Measurements from ENCODE around the gene CFAP20DC. TPM values are rescaled to one million over a fixed set of nuclear protein-coding genes. Genes with fewer than 3 reads are reported as not detected.

Gene CFAP20DC
- total and polyA plus RNA-seq, 2 of the 8 experiments (the other 6 are each of a cell fraction or from before 2014, with no cell fraction given), result 2.2 to 2.8 TPM

DNA sequence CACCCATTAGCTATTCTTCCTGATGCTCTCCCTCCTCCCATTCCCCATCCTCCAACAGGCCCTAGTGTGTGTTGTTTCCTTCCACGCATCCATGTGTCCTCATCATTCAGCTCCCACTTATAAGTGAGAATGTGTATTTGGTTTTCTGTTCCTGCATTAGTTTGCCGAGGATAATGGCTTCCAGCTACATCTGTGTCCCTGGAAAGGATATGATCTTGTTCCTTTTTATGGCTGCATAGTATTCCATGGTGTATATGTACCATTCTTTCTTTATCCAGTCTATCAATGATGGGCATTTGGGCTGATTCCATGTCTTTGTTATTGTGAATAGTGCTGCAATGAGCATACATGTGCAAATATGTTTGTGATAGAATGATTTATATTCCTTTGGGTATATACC lies 56.3 kb downstream of the CFAP20DC start:
- Histone ChIP-seq H3K23ac (ENCODE audit: insufficient read length) (no peak overlapping the region), H2BK12ac (ENCODE audit: low read depth, low read length) (no peak overlapping the region), H3K4me2 (ENCODE audit: insufficient read depth in 1 of 2, low read depth in 2 of 2, low read length in 2 of 2) (no peak overlapping the region), H4K8ac (ENCODE audit: extremely low read depth, insufficient read depth, low read length) (no peak overlapping the region), H2BK120ac (replicated peaks; ENCODE audit: low read depth, low read length) (no peak overlapping the region), H3K14ac (ENCODE audit: insufficient read length) (no peak overlapping the region), H4K91ac (replicated peaks; ENCODE audit: insufficient read length, low read length) (no peak overlapping the region), H3K9ac (replicated peaks in 1 of 4; ENCODE audit: extremely low read depth in 1 of 4, low read depth in 3 of 4, low read length in 3 of 4) (no peak overlapping the region), H3K56ac (replicated peaks; ENCODE audit: insufficient read length, low read depth, low read length) (no peak overlapping the region), H2BK5ac (ENCODE audit: low read depth, low read length) (no peak overlapping the region), H2AK5ac (ENCODE audit: low read depth, low read length) (no peak overlapping the region), H3K79me1 (ENCODE audit: low read depth, low read length) (no peaks in the 10 kb centered on the region), H2AFZ (ENCODE audit: low read length) (no peak overlapping the region), H3K79me2 (ENCODE audit: control insufficient read depth in 1 of 2, insufficient read depth in 2 of 2, low read length in 2 of 2) (no peaks in the 10 kb centered on the region), H3K36me3 (ENCODE audit: control insufficient read depth in 2 of 4, insufficient read depth in 4 of 4, low read length in 3 of 4) (no peaks in the 10 kb centered on the region), H3K4me3 (ENCODE audit: extremely low read depth in 1 of 4, insufficient read depth in 2 of 4, low read depth in 3 of 4, low read length in 4 of 4) (no peak overlapping the region), H4K20me1 (replicated peaks in 1 of 2; ENCODE audit: control insufficient read depth in 1 of 2, insufficient read depth in 2 of 2, low read length in 2 of 2) (no peaks in the 10 kb centered on the region), H3K9me3 (ENCODE audit: insufficient read depth in 2 of 2, low read depth in 1 of 2, low read length in 1 of 2) (no peaks in the 10 kb centered on the region), H3K23me2 (ENCODE audit: low read depth, low read length) (no peaks in the 10 kb centered on the region), H3K18ac (ENCODE audit: extremely low read depth, low read length) (no peak overlapping the region), H2BK15ac (ENCODE audit: low read length) (no peak overlapping the region), H4K5ac (ENCODE audit: insufficient read length, low read depth, low read length) (no peak overlapping the region), H2BK20ac (ENCODE audit: low read length) (no peak overlapping the region), H3K4ac (replicated peaks; ENCODE audit: insufficient read length, low read depth, low read length) (no peak overlapping the region), H3K27me3 (replicated peaks in 1 of 4; ENCODE audit: control insufficient read depth in 3 of 4, extremely low read depth in 1 of 4, insufficient read depth in 3 of 4, low read length in 3 of 4) (peaks cover 0 to 1% (median 0%) of the 10 kb centered on the region in 4 experiments; a peak in 1 of 7 replicates), H3K27ac (ENCODE audit: low read depth, low read length) (no peak overlapping the region), H3K4me1 (replicated peaks in 1 of 4; ENCODE audit: control insufficient read depth in 3 of 4, insufficient read depth in 4 of 4, low read length in 3 of 4) (no peaks in the 10 kb centered on the region)
- TF ChIP-seq BACH1 (IDR thresholded peaks at IDR 0.05; ENCODE audit: low read length), result no peak
- TF ChIP-seq POLR2AphosphoS5 (IDR thresholded peaks at IDR 0.05; ENCODE audit: low read depth, low read length), result no peak
- DNase-seq (ENCODE audit: low read depth in 1 of 2, low spot score in 2 of 2), result no peak
- CTCF ChIA-PET (ENCODE audit: partially characterized antibody), result interaction anchor here (1.0 to 3.1 kb wide), 5 partner anchors 59 to 864 kb away, joined by 3 to 19 read pairs (median 3); no protein-coding TSS in a partner anchor
- 97% methylated on average over 2 of the region's 2 CpGs; no CpG with 5 or more reads in 1 of the 2 experiments for WGBS, 2 experiments (ENCODE audit: extremely low coverage in 1 of 2, insufficient coverage in 1 of 2, insufficient read length in 1 of 2, insufficient replicate concordance in 2 of 2, low coverage in 1 of 2, low lambda C conversion rate in 2 of 2, missing lambda C conversion rate in 1 of 2)
- POLR2A ChIA-PET (ENCODE audit: partially characterized antibody), result no interaction called here
- no peak for FAIRE-seq

Measured in H1 (cell line).